Choroid plexus epithelial cell (primary cell): ENCODE results near the gene FRK.
"Not testable (repeated sequence)": the region's sequence is repeated elsewhere in the genome, so short reads cannot be mapped to it uniquely, and the experiment has no call there.

Source experiments
- DNase-seq: peaks from one replicate; pipeline ENCODE4 v3.0.0-alpha.2; 2010; ENCODE audit warnings: low read depth
- H3K4me3 ChIP-seq: 2 replicates; pipeline ENCODE4 v1.5.1; 2011; ENCODE audit warnings: low read depth, mild to moderate bottlenecking, control low read depth, low read length, moderate library complexity
- CTCF ChIP-seq: conservative IDR thresholded peaks from 2 replicates; pipeline ENCODE4 v1.5.1; 2011; ENCODE audit warnings: low read depth, mild to moderate bottlenecking, control low read depth, inconsistent platforms, low read length, moderate library complexity

The FRK gene

GRCh38 chr6:116101302-116101718, 40.6 kb upstream of the FRK start:
- no peak for TF ChIP-seq CTCF
- peak overlapping the region; percentile 85 for H3K4me3 ChIP-seq
- DNase-seq, result no peak

GRCh38 chr6:116100419-116101301, 40.0 kb upstream of the FRK start, which contains the start of gene NT5DC1:
Gene NT5DC1, plus strand, starts transcription at chr6:116100853. Its CDS starts 78 bp downstream, at chr6:116100931.
- H3K4me3 ChIP-seq, result peak within 1 kb of the TSS; percentile 85
- DNase-seq, result peak; percentile 68
- peak; percentile 40 for TF ChIP-seq CTCF

- H3K4me3 ChIP-seq, result no peak overlapping the region
- TF ChIP-seq CTCF, result no peak
- no peak for DNase-seq
Observed at GRCh38 chr6:116099036-116099435, 38.3 kb upstream of the FRK start.

GRCh38 chr6:116096979-116097816, 36.5 kb upstream of the FRK start:
- no peak overlapping the region for H3K4me3 ChIP-seq
- DNase-seq, result peak; percentile 50
- peak; percentile 61 for TF ChIP-seq CTCF

GRCh38 chr6:116096048-116096759, 35.5 kb upstream of the FRK start:
- H3K4me3 ChIP-seq, DNase-seq: not testable (repeated sequence)

- TF ChIP-seq CTCF, result no peak
- no peak overlapping the region for H3K4me3 ChIP-seq
- DNase-seq, result no peak
Observed at GRCh38 chr6:116094041-116094440, 33.4 kb upstream of the FRK start.

GRCh38 chr6:116090251-116090650, 29.6 kb upstream of the FRK start:
- DNase-seq, result no peak
- no peak overlapping the region for H3K4me3 ChIP-seq
- TF ChIP-seq CTCF, result no peak
